Gastroesophageal sphincter (tissue), 4 donors: Measurements from ENCODE around the gene SH3GL3. TPM values are rescaled to one million over a fixed set of nuclear protein-coding genes. Genes with fewer than 3 reads are reported as not detected.

ENCODE experiments used
- ATAC-seq: fragments of 150-250 bp; one replicate; pipeline ENCODE4 v1.9.1; 2016; ENCODE audit warnings: mild to moderate bottlenecking, moderate library complexity
- H3K27ac ChIP-seq, 4 donors: fragments of 200-600 bp; sonication (generic) in 3 of 4; 1 replicate in 3 of 4; 2 replicates in 1 of 4; pipeline ENCODE4 v1.5.1; 2016 to 2019
- H3K27me3 ChIP-seq: fragments of 200-600 bp; sonication (generic); one replicate; pipeline ENCODE4 v1.5.1; 2019
- H3K36me3 ChIP-seq, 2 donors: fragments of 200-600 bp; sonication (generic); one replicate each; pipeline ENCODE4 v1.5.1; 2019; ENCODE audit warnings: control low read depth in 1 of 2
- H3K4me1 ChIP-seq, 3 donors: fragments of 200-600 bp; sonication (generic); 1 replicate in 2 of 3; 2 replicates in 1 of 3; pipeline ENCODE4 v1.5.1; 2016 to 2019; ENCODE audit warnings: control low read depth in 2 of 3
- H3K4me3 ChIP-seq, 2 donors: fragments of 200-600 bp; sonication (generic); one replicate each; pipeline ENCODE4 v1.5.1; 2019; ENCODE audit warnings: mild to moderate bottlenecking in 1 of 2, moderate library complexity in 1 of 2
- H3K9me3 ChIP-seq, 3 donors: fragments of 200-600 bp; sonication (generic); one replicate each; pipeline ENCODE4 v1.5.1; 2017 to 2019; ENCODE audit warnings: control low read depth in 2 of 3
- EP300 ChIP-seq: sonication (generic); formaldehyde crosslinking; IDR thresholded peaks from one replicate; pipeline ENCODE4 v1.6.1; 2017; ENCODE audit warnings: antibody characterized with exemption, mild to moderate bottlenecking
- POLR2A ChIP-seq, 2 donors: fragments of 450-650 bp; IDR thresholded peaks; one replicate each; pipeline ENCODE4 v1.6.1; 2017; ENCODE audit warnings: antibody characterized with exemption in 2 of 2, mild to moderate bottlenecking in 2 of 2, moderate library complexity in 1 of 2
- POLR2AphosphoS5 ChIP-seq: sonication (generic); formaldehyde crosslinking; IDR thresholded peaks from one replicate; pipeline ENCODE4 v1.6.1; 2017; ENCODE audit warnings: antibody characterized with exemption
- WGBS, 2 donors: methylation state at CpG; one replicate each; pipeline ENCODE4 v1.1.5; 2018; ENCODE audit warnings: low coverage in 1 of 2; 5-methylcytosine and 5-hydroxymethylcytosine counted together
- total RNA-seq, 4 donors: library from RNA; depleted of rRNA; stranded (reverse); fragments of >200 nt; gene quantifications; one replicate each; pipeline ENCODE4 v1.1.0, GENCODE V29; 2016
- TF ChIP-seq, protein P1 (sequence below), 4 experiments: fragments of 200-600 bp in 2 of 4; fragments of 450-650 bp in 2 of 4; sonication (generic) in 1 of 4; IDR thresholded peaks; one replicate each; pipeline ENCODE4 v1.5.1; 2017 to 2019; ENCODE audit warnings: antibody characterized with exemption in 4 of 4, mild to moderate bottlenecking in 2 of 4, moderate library complexity in 2 of 4

Gene SH3GL3, protein sequence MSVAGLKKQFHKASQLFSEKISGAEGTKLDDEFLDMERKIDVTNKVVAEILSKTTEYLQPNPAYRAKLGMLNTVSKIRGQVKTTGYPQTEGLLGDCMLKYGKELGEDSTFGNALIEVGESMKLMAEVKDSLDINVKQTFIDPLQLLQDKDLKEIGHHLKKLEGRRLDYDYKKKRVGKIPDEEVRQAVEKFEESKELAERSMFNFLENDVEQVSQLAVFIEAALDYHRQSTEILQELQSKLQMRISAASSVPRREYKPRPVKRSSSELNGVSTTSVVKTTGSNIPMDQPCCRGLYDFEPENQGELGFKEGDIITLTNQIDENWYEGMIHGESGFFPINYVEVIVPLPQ
- under 1 TPM in 2 of 4 donors, not detected in 2; 0.31 to 0.94 TPM for total RNA-seq

DNA sequence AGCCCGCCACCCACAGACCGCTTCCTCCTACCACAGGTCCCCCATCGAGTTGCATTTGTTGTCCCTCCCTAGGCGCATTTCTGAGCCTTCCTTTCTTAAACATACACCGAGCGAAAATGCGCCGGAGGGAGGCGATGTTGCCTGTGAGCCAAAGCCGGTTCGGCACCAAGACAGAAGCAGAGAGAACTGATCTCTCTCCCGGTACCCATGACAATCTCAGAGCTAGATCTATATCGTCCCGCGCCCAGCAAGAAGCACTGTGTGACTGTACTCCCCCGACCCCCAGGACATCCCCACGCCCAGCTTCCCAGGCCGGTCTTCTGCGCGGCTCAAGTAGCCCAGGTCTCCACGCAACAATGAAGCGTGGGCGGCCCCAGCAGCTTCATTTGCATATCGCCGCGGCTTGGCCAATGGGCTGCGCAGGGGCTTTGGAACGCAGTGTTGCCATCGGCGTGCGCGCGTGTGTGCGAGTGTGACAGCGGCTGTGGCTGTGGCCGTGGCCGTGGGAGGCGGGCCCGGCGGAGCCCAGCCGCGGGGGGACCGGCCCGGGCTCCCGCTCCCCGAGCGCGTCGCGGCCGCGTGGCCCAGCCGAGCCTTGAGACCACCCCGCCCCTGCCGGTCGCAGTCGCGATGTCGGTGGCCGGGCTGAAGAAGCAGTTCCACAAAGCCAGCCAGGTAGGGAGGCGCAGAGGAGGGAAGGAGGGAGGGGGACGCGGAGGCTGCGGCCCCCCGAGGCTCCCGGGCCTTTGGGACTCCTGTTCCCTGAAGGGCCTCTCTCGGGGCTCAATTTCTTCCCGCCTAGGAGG is at the start of gene SH3GL3:
Gene SH3GL3, plus strand, starts transcription at position 438 of the 806 bp plus-strand sequence. Its CDS starts 193 bp downstream, at position 631.
- Histone ChIP-seq H3K4me3 (peak within 1 kb of the TSS; percentile 25 to 62), H3K27ac (peak within 1 kb of the TSS in 1 of 4 donors; percentile 45), H3K9me3 (no peaks in the 10 kb centered on the region), H3K36me3 (no peaks in the 10 kb centered on the region), H3K4me1 (peaks cover 0 to 18% (median 7%) of the 10 kb centered on the region in 3 donors), H3K27me3 (peaks cover 39% of the 10 kb centered on the region)
- WGBS, 2 donors, result 4% methylated on average over 4 of the region's 68 CpGs; no CpG with 5 or more reads in 1 of the 2 donors
- peak; percentile 92 for ATAC-seq
- TF ChIP-seq POLR2AphosphoS5, result no peak
- no peak for TF ChIP-seq EP300
- TF ChIP-seq, protein P1, sequence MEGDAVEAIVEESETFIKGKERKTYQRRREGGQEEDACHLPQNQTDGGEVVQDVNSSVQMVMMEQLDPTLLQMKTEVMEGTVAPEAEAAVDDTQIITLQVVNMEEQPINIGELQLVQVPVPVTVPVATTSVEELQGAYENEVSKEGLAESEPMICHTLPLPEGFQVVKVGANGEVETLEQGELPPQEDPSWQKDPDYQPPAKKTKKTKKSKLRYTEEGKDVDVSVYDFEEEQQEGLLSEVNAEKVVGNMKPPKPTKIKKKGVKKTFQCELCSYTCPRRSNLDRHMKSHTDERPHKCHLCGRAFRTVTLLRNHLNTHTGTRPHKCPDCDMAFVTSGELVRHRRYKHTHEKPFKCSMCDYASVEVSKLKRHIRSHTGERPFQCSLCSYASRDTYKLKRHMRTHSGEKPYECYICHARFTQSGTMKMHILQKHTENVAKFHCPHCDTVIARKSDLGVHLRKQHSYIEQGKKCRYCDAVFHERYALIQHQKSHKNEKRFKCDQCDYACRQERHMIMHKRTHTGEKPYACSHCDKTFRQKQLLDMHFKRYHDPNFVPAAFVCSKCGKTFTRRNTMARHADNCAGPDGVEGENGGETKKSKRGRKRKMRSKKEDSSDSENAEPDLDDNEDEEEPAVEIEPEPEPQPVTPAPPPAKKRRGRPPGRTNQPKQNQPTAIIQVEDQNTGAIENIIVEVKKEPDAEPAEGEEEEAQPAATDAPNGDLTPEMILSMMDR (IDR thresholded peaks at IDR 0.05), result peak in 1 of 4 experiments; percentile 48

DNA sequence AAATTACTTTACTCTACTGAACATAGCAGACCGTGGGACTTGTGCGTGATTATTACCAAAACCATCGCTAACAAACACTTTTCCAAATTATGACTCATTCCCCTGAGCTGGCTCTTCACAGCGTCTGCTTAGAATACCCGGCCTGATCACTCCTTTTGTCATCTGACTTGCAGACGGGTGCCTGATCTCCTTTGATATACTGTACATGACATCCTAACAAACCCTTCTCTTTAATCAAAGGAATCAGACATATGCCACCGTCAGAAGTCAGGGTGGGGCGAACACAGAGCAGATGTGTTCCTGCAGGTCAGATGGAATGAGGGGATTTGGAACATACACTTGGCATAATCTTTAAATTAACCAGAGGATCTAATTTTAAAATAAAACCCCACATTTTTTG is 48.5 kb upstream of the SH3GL3 start:
- no peaks in the 10 kb centered on the region for H3K36me3 ChIP-seq
- WGBS, 2 donors, result 51 to 53% methylated on average over 7 to 8 of the region's 8 CpGs
- no peak overlapping the region for H3K4me3 ChIP-seq
- no peak for TF ChIP-seq POLR2AphosphoS5
- TF ChIP-seq, protein P1 (IDR thresholded peaks at IDR 0.05), result no peak
- no peak for TF ChIP-seq EP300
- TF ChIP-seq POLR2A (IDR thresholded peaks at IDR 0.05), result no peak
- H3K27ac ChIP-seq, result no peak overlapping the region
- H3K9me3 ChIP-seq, result no peaks in the 10 kb centered on the region
- peaks cover 67% of the 10 kb centered on the region for H3K27me3 ChIP-seq
- no peaks in the 10 kb centered on the region for H3K4me1 ChIP-seq
- ATAC-seq, result no peak

- TF ChIP-seq, protein P1 (IDR thresholded peaks at IDR 0.05), result no peak
- TF ChIP-seq EP300, result no peak
- TF ChIP-seq POLR2AphosphoS5, result no peak
- TF ChIP-seq POLR2A (IDR thresholded peaks at IDR 0.05), result no peak
- no peak for ATAC-seq
- WGBS, 2 donors, result 28 to 44% methylated on average over 2 to 3 of the region's 3 CpGs
These were observed 43.0 kb upstream of the SH3GL3 start for GRCh38 chr15:83404121-83404520.

DNA sequence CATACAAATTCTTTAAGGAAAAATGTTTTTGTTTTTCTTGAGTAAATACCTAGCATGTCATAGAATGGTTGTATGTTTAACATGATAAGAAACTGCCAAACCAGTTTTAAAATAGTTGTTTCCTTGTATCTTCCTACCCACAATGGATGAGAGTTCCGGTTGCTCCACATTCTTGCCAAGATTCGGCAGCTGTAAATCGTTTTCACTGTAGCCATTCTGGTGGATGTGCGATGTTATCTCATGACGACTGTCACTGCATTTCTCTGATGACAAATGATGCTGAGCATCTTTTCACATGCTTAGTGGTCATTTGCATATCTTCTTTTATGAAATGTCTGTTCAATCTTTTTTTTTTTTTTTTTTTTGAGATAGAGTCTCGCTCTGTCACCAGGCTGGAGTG is 36.6 kb upstream of the SH3GL3 start:
- H3K4me1 ChIP-seq, result no peaks in the 10 kb centered on the region
- H3K9me3 ChIP-seq, result no peaks in the 10 kb centered on the region
- no peak overlapping the region for H3K27ac ChIP-seq
- peaks cover 25% of the 10 kb centered on the region for H3K27me3 ChIP-seq
- TF ChIP-seq, protein P1 (IDR thresholded peaks at IDR 0.05), result no peak
- TF ChIP-seq POLR2AphosphoS5, result no peak
- TF ChIP-seq EP300, result no peak
- TF ChIP-seq POLR2A (IDR thresholded peaks at IDR 0.05), result no peak
- H3K36me3 ChIP-seq, result no peaks in the 10 kb centered on the region
- 57 to 59% methylated on average over 4 to 6 of the region's 6 CpGs for WGBS, 2 donors
- no peak for ATAC-seq
- H3K4me3 ChIP-seq, result no peak overlapping the region

More at GRCh38 chr15:83404121-83404520, 43.0 kb upstream of the SH3GL3 start:
- Histone ChIP-seq H3K36me3 (no peaks in the 10 kb centered on the region), H3K27ac (no peak overlapping the region), H3K4me1 (no peaks in the 10 kb centered on the region), H3K9me3 (no peaks in the 10 kb centered on the region), H3K27me3 (peaks cover 32% of the 10 kb centered on the region), H3K4me3 (no peak overlapping the region)
